IMR-90 (cell line): Measurements from ENCODE around the gene CALD1. TPM values are rescaled to one million over a fixed set of nuclear protein-coding genes. Genes with fewer than 3 reads are reported as not detected.

Experiments used
- ATAC-seq: fragments of 200-7000 bp; cut with Tn5 transposase; 2 replicates; pipeline ENCODE4 v1.9.1; 2020; ENCODE audit warnings: low read depth, mild to moderate bottlenecking, moderate library complexity
- BruUV-seq: library from RNA; stranded (reverse); fragments of 400-500 nt; replicated peaks from 2 replicates; lab custom pipeline; 2021; lab: Mats Ljungman, UMichigan
- CTCF ChIA-PET: fragments of 300-600 bp; formaldehyde crosslinking; extraction: SDS; loops from one replicate; lab custom pipeline; 2021; ENCODE audit warnings: antibody characterized with exemption; lab: Yijun Ruan, JAX
- POLR2A ChIA-PET: fragments of 300-600 bp; sonication (Branson Sonifier 250); formaldehyde crosslinking; loops from one replicate; lab custom pipeline; 2022; ENCODE audit warnings: antibody characterized with exemption; ENCODE audit not compliant: unreplicated experiment; lab: Charles Lee
- DNase-seq: peaks from one replicate; pipeline ENCODE4 v3.0.0; 2013
- H2AFZ ChIP-seq: replicated peaks from 2 replicates; pipeline ENCODE3; 2013; ENCODE audit warnings: low read length, mild to moderate bottlenecking; ENCODE audit not compliant: poor library complexity
- H2AK5ac ChIP-seq: 2 replicates; pipeline ENCODE4 v1.6.1; 2013; ENCODE audit warnings: low read depth, low read length, inconsistent platforms
- H2AK9ac ChIP-seq: replicated peaks from 2 replicates; pipeline ENCODE3; 2013; ENCODE audit warnings: mild to moderate bottlenecking, low read depth, low read length, moderate library complexity; ENCODE audit not compliant: poor library complexity
- H2BK120ac ChIP-seq: 2 replicates; pipeline ENCODE4 v1.6.1; 2013; ENCODE audit warnings: low read depth, low read length, inconsistent platforms
- H2BK15ac ChIP-seq: 3 replicates; pipeline ENCODE4 v1.6.1; 2013; ENCODE audit warnings: low read depth, low read length, inconsistent platforms
- H2BK20ac ChIP-seq: 2 replicates; pipeline ENCODE4 v1.6.1; 2013; ENCODE audit warnings: low read depth, mild to moderate bottlenecking, inconsistent platforms, low read length, moderate library complexity
- H2BK5ac ChIP-seq: 2 replicates; pipeline ENCODE4 v1.6.1; 2013; ENCODE audit warnings: mild to moderate bottlenecking, low read depth, low read length, inconsistent platforms; ENCODE audit not compliant: poor library complexity, severe bottlenecking
- H3K14ac ChIP-seq: replicated peaks from 2 replicates; pipeline ENCODE4 v1.6.1; 2013; ENCODE audit warnings: low read depth, low read length, inconsistent platforms
- H3K18ac ChIP-seq: 2 replicates; pipeline ENCODE4 v1.6.1; 2013; ENCODE audit warnings: low read depth, low read length, control low read depth
- H3K23ac ChIP-seq: 2 replicates; pipeline ENCODE4 v1.6.1; 2013; ENCODE audit warnings: low read depth, low read length, inconsistent platforms
- H3K27ac ChIP-seq: 2 replicates; pipeline ENCODE4 v1.5.1; 2013; ENCODE audit warnings: mild to moderate bottlenecking, control low read depth, low read length; ENCODE audit not compliant: insufficient read depth
- H3K27me3 ChIP-seq: 2 replicates; pipeline ENCODE4 v1.6.1; 2013; ENCODE audit warnings: low read length; ENCODE audit not compliant: control insufficient read depth, insufficient read depth
- H3K36me3 ChIP-seq: 2 replicates; pipeline ENCODE4 v1.6.1; 2013; ENCODE audit warnings: low read length, mixed read lengths; ENCODE audit not compliant: control insufficient read depth, insufficient read depth
- H3K4ac ChIP-seq: 2 replicates; pipeline ENCODE4 v1.6.1; 2013; ENCODE audit warnings: low read depth, low read length, inconsistent platforms
- H3K4me1 ChIP-seq: 2 replicates; pipeline ENCODE4 v1.6.1; 2013; ENCODE audit warnings: low read length, mixed read lengths; ENCODE audit not compliant: control insufficient read depth, insufficient read depth
- H3K4me2 ChIP-seq: 2 replicates; pipeline ENCODE4 v1.6.1; 2013; ENCODE audit warnings: low read depth, mild to moderate bottlenecking, control low read depth, low read length, moderate library complexity
- H3K4me3 ChIP-seq: 2 replicates; pipeline ENCODE4 v1.5.1; 2013; ENCODE audit warnings: low read depth, mild to moderate bottlenecking, control low read depth, low read length, moderate library complexity; ENCODE audit not compliant: insufficient read depth
- H3K56ac ChIP-seq: 2 replicates; pipeline ENCODE4 v1.6.1; 2013; ENCODE audit warnings: low read length, inconsistent platforms; ENCODE audit not compliant: insufficient read depth; ENCODE audit errors: extremely low read depth
- H3K79me1 ChIP-seq, 2 experiments: 2 replicates each; pipeline ENCODE4 v1.6.1; 2013; ENCODE audit warnings: low read length in 2 of 2, inconsistent platforms in 1 of 2, low read depth in 1 of 2
- H3K9ac ChIP-seq: 2 replicates; pipeline ENCODE4 v1.6.1; 2013; ENCODE audit warnings: low read depth, low read length, control low read depth
- H3K9me1 ChIP-seq: 2 replicates; pipeline ENCODE4 v1.6.1; 2013; ENCODE audit warnings: low read length, inconsistent platforms; ENCODE audit not compliant: insufficient read depth
- H3K9me3 ChIP-seq: 2 replicates; pipeline ENCODE4 v1.6.1; 2013; ENCODE audit warnings: low read length; ENCODE audit not compliant: control insufficient read depth, insufficient read depth
- H4K20me1 ChIP-seq: 2 replicates; pipeline ENCODE4 v1.6.1; 2013; ENCODE audit warnings: low read length, inconsistent platforms; ENCODE audit not compliant: insufficient read depth
- H4K5ac ChIP-seq: 2 replicates; pipeline ENCODE4 v1.6.1; 2013; ENCODE audit warnings: mild to moderate bottlenecking, low read depth, low read length, control low read depth
- H4K8ac ChIP-seq, 2 experiments: 2 replicates each; pipeline ENCODE4 v1.6.1; 2013; ENCODE audit warnings: low read depth in 2 of 2, low read length in 2 of 2, control low read depth in 1 of 2, inconsistent platforms in 1 of 2
- H4K91ac ChIP-seq: 2 replicates; pipeline ENCODE4 v1.6.1; 2013; ENCODE audit warnings: low read depth, low read length, inconsistent platforms; ENCODE audit not compliant: insufficient read depth
- BHLHE40 ChIP-seq: fragments of 150-350 bp; IDR thresholded peaks from 2 replicates; pipeline ENCODE4 v1.6.1; 2016; ENCODE audit warnings: mild to moderate bottlenecking, low read depth, low read length
- CTCF ChIP-seq: conservative IDR thresholded peaks from 2 replicates; pipeline ENCODE4 v1.5.1; 2012; ENCODE audit warnings: mild to moderate bottlenecking, low read depth, low read length, improper control_type of control experiment
- FOS ChIP-seq: fragments of 150-350 bp; IDR thresholded peaks from 2 replicates; pipeline ENCODE4 v1.6.1; 2016; ENCODE audit warnings: low read depth, low read length
- MAFK ChIP-seq: IDR thresholded peaks from 2 replicates; pipeline ENCODE4 v1.6.1; 2012; ENCODE audit warnings: low read depth, low read length, improper control_type of control experiment
- MXI1 ChIP-seq: IDR thresholded peaks from 2 replicates; pipeline ENCODE4 v1.6.1; 2012; ENCODE audit warnings: low read depth, mild to moderate bottlenecking, low read length, moderate library complexity, borderline replicate concordance
- POLR2A ChIP-seq: IDR thresholded peaks from 2 replicates; pipeline ENCODE4 v1.6.1; 2012; ENCODE audit warnings: mild to moderate bottlenecking, low read depth, low read length
- RAD21 ChIP-seq: IDR thresholded peaks from 2 replicates; pipeline ENCODE4 v1.6.1; 2012; ENCODE audit warnings: low read length, improper control_type of control experiment
- RCOR1 ChIP-seq: IDR thresholded peaks from 2 replicates; pipeline ENCODE4 v1.6.1; 2012; ENCODE audit warnings: mild to moderate bottlenecking, low read length, improper control_type of control experiment; ENCODE audit not compliant: insufficient replicate concordance
- RFX5 ChIP-seq: IDR thresholded peaks from 2 replicates; pipeline ENCODE4 v1.8.0; 2012; ENCODE audit warnings: low read depth, mild to moderate bottlenecking, low read length, moderate library complexity
- SMC3 ChIP-seq: fragments of 150-350 bp; IDR thresholded peaks from 2 replicates; pipeline ENCODE4 v1.6.1; 2016; ENCODE audit warnings: low read depth, mild to moderate bottlenecking, antibody characterized with exemption, low read length, moderate library complexity
- WGBS, 2 experiments: methylation state at CpG; one replicate each; pipeline versions ENCODE4 v1.1.5 to v1.1.7; 2013; ENCODE audit warnings: missing lambda C conversion rate in 2 of 2; ENCODE audit not compliant: insufficient read length in 1 of 2; ENCODE audit errors: extremely low coverage in 2 of 2; 5-methylcytosine and 5-hydroxymethylcytosine counted together
- dilution Hi-C: fragments of 300-500 bp; cut with HindIII; formaldehyde crosslinking; loops from one replicate; pipeline ENCODE4 v1.14.3; 2018; ENCODE audit warnings: low sequenced_read_pairs; ENCODE audit not compliant: unreplicated experiment
- in situ Hi-C: fragments of 300-500 bp; cut with MboI; formaldehyde crosslinking; loops from 3 replicates; pipeline ENCODE4 v1.14.3; 2019; ENCODE audit warnings: low sequenced_read_pairs, inconsistent platforms, mixed read lengths
- intact Hi-C: fragments of 100-400 bp; cut with micrococcal nuclease; formaldehyde crosslinking; loops from 2 replicates; pipeline ENCODE4 v1.10.0; 2022
- polyA plus RNA-seq, 3 experiments: library from polyadenylated mRNA; depleted of rRNA; stranded (reverse); fragments of >200 nt; gene quantifications; 2 replicates each; pipeline ENCODE4 v1.2.3, GENCODE V29; 2012; ENCODE audit warnings: low replicate concordance in 1 of 3
- total RNA-seq: library from RNA; depleted of rRNA; stranded (reverse); fragments of >200 nt; gene quantifications from 2 replicates; pipeline ENCODE4 v1.2.3, GENCODE V29; 2012

Gene CALD1
- total and polyA plus RNA-seq, 2 of the 4 experiments (the other 2 are of a cell fraction) = 375 to 487 TPM

GRCh38 chr7:134988161-134988560 is 208.7 kb downstream of the CALD1 start:
- Histone ChIP-seq H3K9me3 (no peaks in the 10 kb centered on the region), H4K8ac (no peak overlapping the region), H2AK9ac (no peak overlapping the region), H2BK15ac (no peak overlapping the region), H3K9ac (no peak overlapping the region), H3K23ac (no peak overlapping the region), H3K27ac (no peak overlapping the region), H3K27me3 (no peaks in the 10 kb centered on the region), H3K4me1 (peaks cover 6% of the 10 kb centered on the region), H3K18ac (no peak overlapping the region), H3K36me3 (no peaks in the 10 kb centered on the region), H3K4me2 (no peak overlapping the region), H2BK120ac (no peak overlapping the region), H2AFZ (no peak overlapping the region), H3K56ac (no peak overlapping the region), H2BK5ac (no peak overlapping the region), H3K79me1 (peaks cover 4 to 10% of the 10 kb centered on the region in 2 experiments), H4K20me1 (no peaks in the 10 kb centered on the region), H2AK5ac (no peak overlapping the region), H3K4me3 (no peak overlapping the region), H3K4ac (no peak overlapping the region), H3K14ac (no peak overlapping the region), H3K9me1 (peaks cover 6% of the 10 kb centered on the region; the same call in 1 of the 2 replicates), H4K91ac (no peak overlapping the region), H2BK20ac (no peak overlapping the region), H4K5ac (no peak overlapping the region)
- in situ Hi-C loops = loop anchor here (10.0 kb wide), 1 partner anchor 177 kb away; no protein-coding TSS in a partner anchor
- ATAC-seq = no peak
- no TSS peak for BruUV-seq
- DNase-seq = no peak
- dilution Hi-C loops = no loop called here
- CTCF ChIA-PET = interaction anchor here (3.6 kb wide), 1 partner anchor 182 kb away, joined by 17 read pairs; the partner anchor contains the start of gene CYREN
- TF ChIP-seq BHLHE40 (no peak), SMC3 (no peak), FOS (no peak), RCOR1 (no peak), POLR2A (no peak), MAFK (no peak), CTCF (no peak), RFX5 (no peak), MXI1 (no peak), RAD21 (no peak)
- no CpG with 5 or more reads among the region's 5 CpGs for WGBS, 2 experiments
- POLR2A ChIA-PET = interaction anchor here (0.6 kb wide), 1 partner anchor 12 kb away, joined by 4 read pairs; no protein-coding TSS in a partner anchor
- intact Hi-C loops = loop anchor here (5.0 kb wide), 1 partner anchor 224 kb away; the partner anchor contains the start of gene WDR91
